H1 (cell line): Measurements from ENCODE around the gene RARRES1. TPM values are rescaled to one million over a fixed set of nuclear protein-coding genes. Genes with fewer than 3 reads are reported as not detected.

ENCODE experiments used
- CTCF ChIA-PET: fragments of 300-600 bp; sonication (Branson Sonifier 250); formaldehyde crosslinking; loops from one replicate; lab custom pipeline; 2021; ENCODE audit not compliant: partially characterized antibody; lab: Charles Lee
- POLR2A ChIA-PET: fragments of 300-600 bp; sonication (Branson Sonifier 250); formaldehyde crosslinking; loops from one replicate; lab custom pipeline; 2021; ENCODE audit warnings: inconsistent platforms; ENCODE audit not compliant: partially characterized antibody; lab: Charles Lee
- DNase-seq, 2 experiments: peaks; one replicate each; pipeline versions ENCODE4 v3.0.0 to v3.0.0-alpha.2; 2010 to 2022; ENCODE audit warnings: low spot score in 2 of 2, low read depth in 1 of 2, mixed read lengths in 1 of 2
- FAIRE-seq: peaks from 2 replicates; lab custom pipeline; 2011; peaks lifted over from hg19 to GRCh38; lab: Jason Lieb, UNC
- H2AFZ ChIP-seq: 2 replicates; pipeline ENCODE4 v1.8.1; 2012; ENCODE audit warnings: low read length, inconsistent platforms
- H2AK5ac ChIP-seq: 2 replicates; pipeline ENCODE4 v1.6.1; 2013; ENCODE audit warnings: low read depth, low read length
- H2BK120ac ChIP-seq: replicated peaks from 2 replicates; pipeline ENCODE3; 2013; ENCODE audit warnings: low read depth, low read length, inconsistent platforms
- H2BK12ac ChIP-seq: 2 replicates; pipeline ENCODE4 v1.6.1; 2013; ENCODE audit warnings: low read depth, low read length
- H2BK15ac ChIP-seq: 2 replicates; pipeline ENCODE4 v1.6.1; 2013; ENCODE audit warnings: low read length
- H2BK20ac ChIP-seq: 2 replicates; pipeline ENCODE4 v1.6.1; 2013; ENCODE audit warnings: low read length
- H2BK5ac ChIP-seq: 2 replicates; pipeline ENCODE4 v1.6.1; 2013; ENCODE audit warnings: low read depth, low read length
- H3K14ac ChIP-seq: 2 replicates; pipeline ENCODE4 v1.6.1; 2013; ENCODE audit warnings: inconsistent platforms; ENCODE audit not compliant: insufficient read length
- H3K18ac ChIP-seq: 2 replicates; pipeline ENCODE4 v1.6.1; 2013; ENCODE audit warnings: low read length; ENCODE audit errors: extremely low read depth
- H3K23ac ChIP-seq: 2 replicates; pipeline ENCODE4 v1.6.1; 2013; ENCODE audit warnings: inconsistent platforms; ENCODE audit not compliant: insufficient read length
- H3K23me2 ChIP-seq: 2 replicates; pipeline ENCODE4 v1.6.1; 2013; ENCODE audit warnings: low read depth, low read length
- H3K27ac ChIP-seq: 2 replicates; pipeline ENCODE4 v1.6.1; 2011; ENCODE audit warnings: low read depth, low read length, inconsistent platforms
- H3K27me3 ChIP-seq, 4 experiments: replicated peaks in 1 of 4; 1 replicate in 1 of 4; 2 replicates in 3 of 4; pipeline versions ENCODE4 v1.6.1 to v1.8.1; 2011 to 2013; ENCODE audit warnings: low read length in 3 of 4, mild to moderate bottlenecking in 3 of 4, inconsistent platforms in 2 of 4, mixed read lengths in 2 of 4, moderate library complexity in 1 of 4; ENCODE audit not compliant: control insufficient read depth in 3 of 4, insufficient read depth in 3 of 4; ENCODE audit errors: extremely low read depth in 1 of 4
- H3K36me3 ChIP-seq, 4 experiments: 2 replicates each; pipeline versions ENCODE4 v1.6.1 to v1.8.1; 2011 to 2013; ENCODE audit warnings: mild to moderate bottlenecking in 4 of 4, low read length in 3 of 4, moderate library complexity in 2 of 4, control low read depth in 1 of 4, inconsistent platforms in 1 of 4; ENCODE audit not compliant: insufficient read depth in 4 of 4, control insufficient read depth in 2 of 4
- H3K4ac ChIP-seq: replicated peaks from 2 replicates; pipeline ENCODE3; 2013; ENCODE audit warnings: low read length, low read depth, mixed read lengths, inconsistent platforms; ENCODE audit not compliant: insufficient read length
- H3K4me1 ChIP-seq, 4 experiments: replicated peaks in 1 of 4; 1 replicate in 1 of 4; 2 replicates in 3 of 4; pipeline versions ENCODE4 v1.6.1 to v1.8.1; 2011 to 2013; ENCODE audit warnings: low read length in 3 of 4, inconsistent platforms in 2 of 4, mixed read lengths in 1 of 4; ENCODE audit not compliant: insufficient read depth in 4 of 4, control insufficient read depth in 3 of 4
- H3K4me2 ChIP-seq, 2 experiments: 2 replicates each; pipeline versions ENCODE4 v1.6.1 to v1.8.1; 2011 to 2013; ENCODE audit warnings: low read depth in 2 of 2, low read length in 2 of 2, control low read depth in 1 of 2, inconsistent platforms in 1 of 2, mild to moderate bottlenecking in 1 of 2; ENCODE audit not compliant: insufficient read depth in 1 of 2
- H3K4me3 ChIP-seq, 4 experiments: fragments of 200-600, 300-600 bp in 1 of 4; sonication (generic), shearing (Covaris generic), sonication (Bioruptor Twin) in 1 of 4; 2 replicates each; pipeline versions ENCODE4 v1.5.1 to v1.8.1; 2011 to 2016; ENCODE audit warnings: low read length in 4 of 4, low read depth in 3 of 4, control low read depth in 2 of 4, inconsistent platforms in 2 of 4, mild to moderate bottlenecking in 2 of 4, mixed read lengths in 1 of 4, moderate library complexity in 1 of 4; ENCODE audit not compliant: insufficient read depth in 2 of 4; ENCODE audit errors: extremely low read depth in 1 of 4
- H3K56ac ChIP-seq: replicated peaks from 2 replicates; pipeline ENCODE3; 2013; ENCODE audit warnings: low read depth, mild to moderate bottlenecking, mixed read lengths, low read length, inconsistent platforms; ENCODE audit not compliant: insufficient read length
- H3K79me1 ChIP-seq: 2 replicates; pipeline ENCODE4 v1.6.1; 2013; ENCODE audit warnings: low read depth, low read length, control low read depth
- H3K79me2 ChIP-seq, 2 experiments: 2 replicates each; pipeline versions ENCODE4 v1.6.1 to v1.8.1; 2012 to 2013; ENCODE audit warnings: low read length in 2 of 2, mild to moderate bottlenecking in 2 of 2, inconsistent platforms in 1 of 2; ENCODE audit not compliant: insufficient read depth in 2 of 2, control insufficient read depth in 1 of 2
- H3K9ac ChIP-seq, 4 experiments: replicated peaks in 1 of 4; 1 replicate in 1 of 4; 2 replicates in 3 of 4; pipeline versions ENCODE4 v1.6.1 to v1.8.1; 2011 to 2013; ENCODE audit warnings: low read depth in 3 of 4, low read length in 3 of 4, control low read depth in 2 of 4, mild to moderate bottlenecking in 2 of 4, moderate library complexity in 2 of 4, inconsistent platforms in 1 of 4; ENCODE audit errors: extremely low read depth in 1 of 4
- H3K9me3 ChIP-seq, 2 experiments: 2 replicates each; pipeline versions ENCODE4 v1.6.1 to v1.8.1; 2012 to 2013; ENCODE audit warnings: mild to moderate bottlenecking in 2 of 2, moderate library complexity in 2 of 2, control low read depth in 1 of 2, inconsistent platforms in 1 of 2, low read depth in 1 of 2, low read length in 1 of 2, mixed read lengths in 1 of 2; ENCODE audit not compliant: insufficient read depth in 2 of 2
- H4K20me1 ChIP-seq, 2 experiments: replicated peaks in 1 of 2; 2 replicates each; pipeline versions ENCODE3 to v1.8.1; 2011 to 2013; ENCODE audit warnings: inconsistent platforms in 2 of 2, low read length in 2 of 2, mild to moderate bottlenecking in 1 of 2; ENCODE audit not compliant: insufficient read depth in 2 of 2, control insufficient read depth in 1 of 2
- H4K5ac ChIP-seq: 2 replicates; pipeline ENCODE4 v1.6.1; 2013; ENCODE audit warnings: low read length, low read depth, mixed read lengths, inconsistent platforms; ENCODE audit not compliant: insufficient read length
- H4K8ac ChIP-seq: 2 replicates; pipeline ENCODE4 v1.8.0; 2013; ENCODE audit warnings: mild to moderate bottlenecking, moderate library complexity, low read length, inconsistent platforms; ENCODE audit not compliant: insufficient read depth; ENCODE audit errors: extremely low read depth
- H4K91ac ChIP-seq: replicated peaks from 2 replicates; pipeline ENCODE3; 2013; ENCODE audit warnings: low read length, mixed read lengths, inconsistent platforms; ENCODE audit not compliant: insufficient read length
- ATF2 ChIP-seq: IDR thresholded peaks from 2 replicates; pipeline ENCODE4 v1.6.1; 2012; ENCODE audit warnings: low read length, inconsistent platforms
- ATF3 ChIP-seq: IDR thresholded peaks from 2 replicates; pipeline ENCODE4 v1.6.1; 2011; ENCODE audit warnings: low read depth, mild to moderate bottlenecking, low read length; ENCODE audit not compliant: insufficient read depth
- BCL11A ChIP-seq, 2 experiments: IDR thresholded peaks; one replicate each; pipeline ENCODE4 v1.6.1; 2011; ENCODE audit warnings: low read depth in 2 of 2, low read length in 2 of 2, mild to moderate bottlenecking in 2 of 2
- MAFK ChIP-seq: IDR thresholded peaks from 2 replicates; pipeline ENCODE4 v1.6.1; 2012; ENCODE audit warnings: low read depth, mild to moderate bottlenecking, improper control_type of control experiment, low read length
- RNF2 ChIP-seq: fragments of 200-900, 300-1000 bp; sonication (generic); IDR thresholded peaks from 2 replicates; pipeline ENCODE4 v1.7.1; 2016; ENCODE audit warnings: borderline replicate concordance, low read depth, mild to moderate bottlenecking, antibody characterized with exemption, low read length; ENCODE audit not compliant: poor library complexity, severe bottlenecking; ENCODE audit errors: missing control alignments
- ZNF274 ChIP-seq: IDR thresholded peaks from 2 replicates; pipeline ENCODE4 v1.7.0; 2012; ENCODE audit warnings: low read length, borderline replicate concordance; ENCODE audit errors: extremely low read depth
- WGBS, 2 experiments: shearing (Covaris generic) in 1 of 2; methylation state at CpG; one replicate each; pipeline versions ENCODE4 v1.1.6 to v1.1.7; 2013 to 2015; ENCODE audit warnings: low lambda C conversion rate in 2 of 2, mixed read lengths in 2 of 2, inconsistent platforms in 1 of 2, low coverage in 1 of 2, missing lambda C conversion rate in 1 of 2; ENCODE audit not compliant: insufficient replicate concordance in 2 of 2, insufficient coverage in 1 of 2, insufficient read length in 1 of 2; ENCODE audit errors: extremely low coverage in 1 of 2, missing lambda C conversion rate in 1 of 2; 5-methylcytosine and 5-hydroxymethylcytosine counted together
- polyA plus RNA-seq, 7 experiments: library from polyadenylated mRNA; depleted of rRNA in 3 of 7; stranded (reverse) in 5 of 7; unstranded in 2 of 7; fragments of >200 nt in 5 of 7; fragments of 200-250 nt in 2 of 7; gene quantifications; 1 replicate in 5 of 7; 2 replicates in 1 of 7; 4 replicates in 1 of 7; pipeline versions ENCODE4 v1.2.1 to v1.2.3, GENCODE V29; 2011 to 2013; ENCODE audit warnings: missing spikeins in 2 of 7, mixed read lengths in 2 of 7
- total RNA-seq: library from RNA; stranded (reverse); fragmentation: NEBNext Ultra II Directional; extraction: Animal tissue kit (Norgen Biotek cat#: 25700); gene quantifications from 2 replicates; pipeline ENCODE4 v1.2.1, GENCODE V29; 2021

Gene RARRES1
- total and polyA plus RNA-seq, 2 of the 8 experiments (the other 6 are each of a cell fraction or from before 2014, with no cell fraction given) = 0.26 to 0.71 TPM

GRCh38 chr3:158683230-158683962 lies 48.9 kb downstream of the RARRES1 start:
- no peak overlapping the region for H2BK15ac ChIP-seq
- no peak for DNase-seq
- no peak overlapping the region for H3K56ac ChIP-seq
- 94% methylated on average over 5 of the region's 5 CpGs; no CpG with 5 or more reads in 1 of the 2 experiments for WGBS, 2 experiments
- H3K79me2 ChIP-seq = no peaks in the 10 kb centered on the region
- no peak overlapping the region for H2BK5ac ChIP-seq
- no peaks in the 10 kb centered on the region for H3K27me3 ChIP-seq
- no peak overlapping the region for H2BK20ac ChIP-seq
- H3K4me2 ChIP-seq = no peak overlapping the region
- H4K5ac ChIP-seq = no peak overlapping the region
- H3K14ac ChIP-seq = no peak overlapping the region
- ChIA-PET POLR2A (no interaction called here), CTCF (interaction anchor here (0.8 to 1.4 kb wide), 5 partner anchors 11 to 28 kb away, joined by 3 to 4 read pairs (median 3); partner anchors contain the start of gene LXN)
- no peak overlapping the region for H3K9ac ChIP-seq
- H3K4ac ChIP-seq = no peak overlapping the region
- peaks cover 0 to 4% (median 1%) of the 10 kb centered on the region in 4 experiments; a peak in 2 of 8 replicates for H3K36me3 ChIP-seq
- H3K4me1 ChIP-seq = no peaks in the 10 kb centered on the region
- H3K23me2 ChIP-seq = no peaks in the 10 kb centered on the region
- H3K79me1 ChIP-seq = no peaks in the 10 kb centered on the region
- FAIRE-seq = no peak
- no peak overlapping the region for H2BK120ac ChIP-seq
- H4K20me1 ChIP-seq = no peaks in the 10 kb centered on the region
- H3K9me3 ChIP-seq = no peaks in the 10 kb centered on the region
- TF ChIP-seq ZNF274 = no peak
- peak; percentile 11; the same call in 1 of the 2 replicates for TF ChIP-seq MAFK
- no peak for TF ChIP-seq ATF2
- TF ChIP-seq ATF3 = no peak
- TF ChIP-seq RNF2 = no peak
- no peak for TF ChIP-seq BCL11A (IDR thresholded peaks at IDR 0.05; ENCODE audit: low read depth in 2 of 2, low read length in 2 of 2)
- no peak overlapping the region for H2AFZ ChIP-seq
- H2AK5ac ChIP-seq = no peak overlapping the region
- H3K4me3 ChIP-seq = no peak overlapping the region
- H3K27ac ChIP-seq = no peak overlapping the region
- H4K8ac ChIP-seq = no peak overlapping the region
- no peak overlapping the region for H3K23ac ChIP-seq
- H2BK12ac ChIP-seq = no peak overlapping the region
- H3K18ac ChIP-seq = no peak overlapping the region
- H4K91ac ChIP-seq = no peak overlapping the region
